Ovary (tissue), 3 donors: Measurements from ENCODE around the gene CDH23.

Experiments
- EP300 ChIP-seq: sonication (generic); formaldehyde crosslinking; IDR thresholded peaks from one replicate; pipeline ENCODE4 v1.6.1; 2017; ENCODE audit warnings: antibody characterized with exemption
- TF ChIP-seq, protein P1 (sequence below), 3 donors: fragments of 450-650 bp in 2 of 3; fragments of 200-600 bp in 1 of 3; IDR thresholded peaks; one replicate each; pipeline versions ENCODE4 v1.5.1 to v1.8.0; 2016 to 2022; ENCODE audit warnings: antibody characterized with exemption in 3 of 3, mild to moderate bottlenecking in 1 of 3
- donor health status: DM: no; HTN: no; CAD: no.

DNA sequence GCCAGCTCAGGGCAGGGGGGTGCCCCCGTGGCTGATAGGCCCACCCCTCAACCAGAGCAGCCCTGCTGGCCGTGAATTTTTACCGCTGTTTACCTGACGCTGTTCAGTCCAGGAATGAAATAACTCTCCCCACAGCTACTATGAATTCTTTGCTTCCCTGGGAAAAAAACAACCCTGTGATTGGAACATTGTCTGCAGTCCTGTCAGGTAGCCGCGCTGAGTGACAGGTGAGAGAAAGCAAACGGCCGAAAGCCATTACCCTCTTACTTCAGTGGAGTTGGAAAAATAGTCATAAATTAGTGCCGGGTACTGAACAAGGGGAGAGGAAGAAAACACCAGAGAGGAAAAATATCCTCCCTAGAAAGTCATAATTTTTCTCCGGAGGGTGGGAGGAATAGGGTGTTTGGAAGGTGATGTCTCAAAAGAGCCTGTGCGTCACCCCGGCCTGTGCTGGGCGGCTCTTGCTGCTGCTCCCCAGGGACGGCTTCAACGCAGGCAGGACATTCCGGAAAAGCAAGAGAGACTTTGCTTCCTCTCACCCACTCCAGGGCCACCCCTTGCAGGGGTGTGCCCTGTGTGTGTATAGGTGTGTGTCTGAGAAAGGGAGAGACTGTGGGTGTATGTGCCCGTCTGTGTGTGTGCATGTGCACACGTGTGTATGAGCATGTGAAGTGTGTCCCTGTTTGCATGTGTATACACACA, 69.0 kb downstream of the CDH23 start:
- TF ChIP-seq, protein P1, sequence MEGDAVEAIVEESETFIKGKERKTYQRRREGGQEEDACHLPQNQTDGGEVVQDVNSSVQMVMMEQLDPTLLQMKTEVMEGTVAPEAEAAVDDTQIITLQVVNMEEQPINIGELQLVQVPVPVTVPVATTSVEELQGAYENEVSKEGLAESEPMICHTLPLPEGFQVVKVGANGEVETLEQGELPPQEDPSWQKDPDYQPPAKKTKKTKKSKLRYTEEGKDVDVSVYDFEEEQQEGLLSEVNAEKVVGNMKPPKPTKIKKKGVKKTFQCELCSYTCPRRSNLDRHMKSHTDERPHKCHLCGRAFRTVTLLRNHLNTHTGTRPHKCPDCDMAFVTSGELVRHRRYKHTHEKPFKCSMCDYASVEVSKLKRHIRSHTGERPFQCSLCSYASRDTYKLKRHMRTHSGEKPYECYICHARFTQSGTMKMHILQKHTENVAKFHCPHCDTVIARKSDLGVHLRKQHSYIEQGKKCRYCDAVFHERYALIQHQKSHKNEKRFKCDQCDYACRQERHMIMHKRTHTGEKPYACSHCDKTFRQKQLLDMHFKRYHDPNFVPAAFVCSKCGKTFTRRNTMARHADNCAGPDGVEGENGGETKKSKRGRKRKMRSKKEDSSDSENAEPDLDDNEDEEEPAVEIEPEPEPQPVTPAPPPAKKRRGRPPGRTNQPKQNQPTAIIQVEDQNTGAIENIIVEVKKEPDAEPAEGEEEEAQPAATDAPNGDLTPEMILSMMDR (IDR thresholded peaks at IDR 0.05) = no peak
- TF ChIP-seq EP300 = no peak
